GM13977 (cell line): ENCODE results near the gene PPP1R14B.

Source experiments
- DNase-seq: peaks from one replicate; pipeline ENCODE4 v3.0.0; 2012; ENCODE audit warnings: low spot score
- in situ Hi-C: fragments of 300-500 bp; cut with MboI; formaldehyde crosslinking; loops from one replicate; pipeline ENCODE4 v1.12.0; 2022; ENCODE audit warnings: low sequenced_read_pairs, low pct_unique_long_range_greater_than_20kb, mixed read lengths, inconsistent platforms; ENCODE audit not compliant: unreplicated experiment
- TF ChIP-seq, protein P1 (sequence below): IDR thresholded peaks from 2 replicates; pipeline ENCODE4 v1.5.1; 2012; ENCODE audit warnings: mild to moderate bottlenecking, control low read depth; ENCODE audit not compliant: insufficient read depth; ENCODE audit errors: extremely low read depth, missing control alignments

Gene PPP1R14B

DNA sequence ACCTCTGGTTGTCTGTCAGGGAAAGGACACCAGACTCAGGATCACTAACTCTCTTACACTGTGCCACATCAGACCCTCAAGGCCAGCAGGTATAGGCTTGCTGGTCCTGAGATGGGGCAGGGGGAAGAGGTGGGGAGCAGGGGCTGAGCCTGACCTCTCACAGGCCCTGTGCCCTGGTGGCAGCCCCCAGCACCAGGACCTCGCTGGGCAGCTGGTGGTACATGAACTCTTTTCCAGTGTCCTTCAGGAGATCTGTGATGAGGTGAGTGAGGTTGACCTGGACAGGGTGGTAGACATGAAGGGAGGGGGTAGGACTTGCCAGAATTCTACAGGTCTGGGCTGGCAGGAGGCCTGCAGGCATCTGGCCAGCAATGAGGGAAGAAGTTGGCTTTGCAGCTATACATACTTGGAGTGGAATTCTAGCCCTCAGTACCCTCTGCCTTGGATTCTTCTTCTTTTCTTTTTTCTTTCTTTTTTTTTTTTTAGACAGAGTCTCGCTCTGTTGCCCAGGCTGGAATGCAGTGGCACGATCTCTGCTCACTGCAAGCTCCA lies 19.3 kb downstream of the PPP1R14B start:
- TF ChIP-seq, protein P1, sequence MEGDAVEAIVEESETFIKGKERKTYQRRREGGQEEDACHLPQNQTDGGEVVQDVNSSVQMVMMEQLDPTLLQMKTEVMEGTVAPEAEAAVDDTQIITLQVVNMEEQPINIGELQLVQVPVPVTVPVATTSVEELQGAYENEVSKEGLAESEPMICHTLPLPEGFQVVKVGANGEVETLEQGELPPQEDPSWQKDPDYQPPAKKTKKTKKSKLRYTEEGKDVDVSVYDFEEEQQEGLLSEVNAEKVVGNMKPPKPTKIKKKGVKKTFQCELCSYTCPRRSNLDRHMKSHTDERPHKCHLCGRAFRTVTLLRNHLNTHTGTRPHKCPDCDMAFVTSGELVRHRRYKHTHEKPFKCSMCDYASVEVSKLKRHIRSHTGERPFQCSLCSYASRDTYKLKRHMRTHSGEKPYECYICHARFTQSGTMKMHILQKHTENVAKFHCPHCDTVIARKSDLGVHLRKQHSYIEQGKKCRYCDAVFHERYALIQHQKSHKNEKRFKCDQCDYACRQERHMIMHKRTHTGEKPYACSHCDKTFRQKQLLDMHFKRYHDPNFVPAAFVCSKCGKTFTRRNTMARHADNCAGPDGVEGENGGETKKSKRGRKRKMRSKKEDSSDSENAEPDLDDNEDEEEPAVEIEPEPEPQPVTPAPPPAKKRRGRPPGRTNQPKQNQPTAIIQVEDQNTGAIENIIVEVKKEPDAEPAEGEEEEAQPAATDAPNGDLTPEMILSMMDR = no peak
- no peak for DNase-seq
- in situ Hi-C loops = no loop called here

DNA sequence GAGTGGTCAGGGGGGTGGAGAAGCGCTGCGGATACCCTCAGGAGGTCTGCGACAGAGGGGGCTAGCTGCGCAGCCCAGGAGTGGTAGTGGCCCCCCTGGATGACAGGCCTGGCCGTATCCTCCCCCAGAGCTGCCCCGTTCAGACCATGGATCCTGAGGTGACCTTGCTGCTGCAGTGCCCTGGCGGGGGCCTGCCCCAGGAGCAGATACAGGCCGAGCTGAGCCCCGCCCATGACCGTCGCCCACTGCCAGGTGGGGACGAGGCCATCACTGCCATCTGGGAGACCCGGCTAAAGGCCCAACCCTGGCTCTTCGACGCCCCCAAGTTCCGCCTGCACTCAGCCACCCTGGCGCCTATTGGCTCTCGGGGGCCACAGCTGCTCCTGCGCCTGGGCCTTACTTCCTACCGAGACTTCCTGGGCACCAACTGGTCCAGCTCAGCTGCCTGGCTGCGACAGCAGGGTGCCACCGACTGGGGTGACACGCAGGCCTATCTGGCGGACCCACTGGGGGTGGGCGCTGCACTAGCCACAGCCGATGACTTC lies 20.2 kb downstream of the PPP1R14B start:
- TF ChIP-seq, protein P1 = peak; percentile 1
- in situ Hi-C loops = no loop called here
- DNase-seq = peak; percentile 85

DNA sequence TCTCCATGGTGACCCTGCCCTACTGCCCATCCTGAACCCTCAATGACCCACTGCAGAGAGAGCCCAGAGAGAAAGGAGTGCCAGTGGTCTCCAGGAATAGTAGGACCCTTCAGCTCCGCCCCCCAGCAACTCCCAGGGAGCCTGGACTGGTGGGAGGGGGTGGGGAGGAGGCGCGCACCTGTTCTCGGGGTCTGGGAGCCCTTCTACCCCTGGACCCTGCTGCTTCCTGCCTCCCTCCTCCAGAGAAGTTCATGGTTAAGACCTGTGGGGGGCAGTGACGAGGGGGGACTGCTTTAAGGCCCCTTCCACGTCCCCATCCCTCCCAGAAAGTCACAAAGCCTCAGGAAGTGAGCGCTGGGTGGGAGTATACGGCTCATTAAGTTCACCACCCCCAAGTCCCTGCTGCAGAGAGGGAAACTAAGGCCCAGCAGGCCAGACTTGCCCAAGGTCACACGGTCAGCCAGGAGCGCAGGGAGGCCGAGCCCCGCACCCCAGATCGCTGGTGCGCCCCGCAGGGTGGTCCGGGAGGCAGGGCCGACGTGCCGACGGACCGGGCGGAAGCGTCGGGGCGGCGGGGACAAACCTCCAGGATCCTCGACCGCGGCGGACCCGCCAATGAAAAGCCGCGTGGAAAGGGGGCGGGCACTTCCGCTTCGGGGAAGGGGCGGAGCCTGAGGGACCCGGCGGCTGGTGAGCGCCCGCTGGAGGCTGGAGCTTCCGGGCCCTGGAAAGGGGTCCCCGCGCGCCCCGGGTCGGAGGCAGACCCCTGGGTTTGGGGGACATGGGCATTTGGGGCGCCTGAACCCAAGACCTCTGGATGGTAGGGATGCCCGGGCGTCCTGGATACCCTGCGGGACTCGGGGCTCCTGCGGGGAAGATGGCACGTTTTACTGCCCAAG lies 20.9 kb downstream of the PPP1R14B start, which contains the start of the genes NUDT22 and TRPT1:
Gene NUDT22 (plus strand): TSS at position 667 of the 899 bp plus-strand sequence. CDS start 379 bp downstream, outside the sequence.
Gene TRPT1 (minus strand): TSS at position 579 of the 899 bp plus-strand sequence. CDS start 326 bp downstream, at position 253.
- DNase-seq = peak; percentile 95
- in situ Hi-C loops = no loop called here
- TF ChIP-seq, protein P1 = peak; percentile 29

DNA sequence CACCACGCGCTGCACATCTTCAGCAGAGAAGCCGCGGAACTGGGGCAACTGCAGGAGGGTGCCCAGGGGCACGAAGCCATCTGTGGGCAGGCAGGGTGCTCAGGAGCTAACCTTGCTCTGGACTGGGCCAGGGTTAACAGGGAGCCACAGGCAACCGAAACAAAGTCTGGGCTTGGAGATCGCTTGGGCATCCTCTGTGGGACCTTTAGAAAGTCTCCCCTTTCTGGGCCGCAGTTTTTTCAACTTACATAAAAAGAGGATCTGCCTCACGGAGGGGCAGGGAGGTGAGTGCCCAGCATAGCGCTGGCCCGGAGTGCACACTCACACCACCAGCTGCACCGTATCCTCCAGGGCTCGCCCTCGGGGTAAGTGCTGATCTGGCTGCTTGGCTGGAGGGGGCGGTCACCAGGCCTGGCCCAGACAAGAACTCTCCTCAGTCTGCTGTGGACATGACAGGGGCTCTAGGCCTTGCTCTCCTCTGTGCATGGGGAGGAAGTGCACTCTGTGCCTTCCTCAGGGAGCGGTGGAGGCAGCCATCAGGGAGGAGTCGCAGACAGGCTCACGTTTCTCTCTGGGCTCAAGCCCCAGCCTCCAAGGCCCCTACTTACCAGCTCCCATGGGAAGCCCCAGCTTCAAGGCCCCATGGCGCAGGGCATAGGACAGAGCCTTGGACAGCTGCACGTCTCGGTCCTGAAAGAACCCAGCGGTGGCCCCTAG lies 21.7 kb downstream of the PPP1R14B start:
- in situ Hi-C loops = no loop called here
- TF ChIP-seq, protein P1 = no peak
- no peak for DNase-seq

DNA sequence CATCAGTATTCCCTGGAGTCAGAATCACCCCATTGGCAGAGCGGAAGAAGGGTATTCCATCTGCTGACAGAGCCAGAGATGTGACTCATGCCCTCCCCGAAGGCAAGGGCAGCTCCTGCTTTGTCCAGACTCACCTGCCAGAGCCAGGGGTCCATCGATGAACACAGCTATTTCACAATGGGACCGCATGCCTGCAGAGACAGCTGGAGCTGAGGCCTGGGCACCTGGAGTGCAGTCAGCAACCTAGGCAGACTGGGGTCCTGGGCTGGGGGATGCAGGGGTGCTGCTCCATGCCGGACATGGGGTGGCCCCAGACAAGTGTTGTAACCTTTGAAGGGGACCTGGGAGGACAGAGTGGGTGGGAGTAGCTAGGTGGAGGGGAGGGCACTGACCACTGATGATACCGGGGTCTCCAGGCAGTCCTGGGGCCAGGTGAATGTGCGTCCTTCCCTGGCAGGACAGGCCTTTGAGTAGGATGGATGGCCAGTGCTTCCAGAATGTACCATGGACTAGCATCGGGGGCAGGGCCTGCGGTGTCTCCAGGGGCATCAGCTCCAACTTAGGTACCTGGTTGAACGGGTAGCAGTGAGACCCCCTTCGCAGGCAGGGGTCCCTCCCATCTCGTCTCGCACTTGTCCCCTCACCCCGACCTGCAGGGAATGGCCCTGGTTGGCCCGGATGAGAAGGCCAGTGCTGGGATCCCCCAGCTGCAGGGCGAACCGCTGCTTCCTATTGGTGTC lies 22.4 kb downstream of the PPP1R14B start:
- TF ChIP-seq, protein P1 = no peak
- in situ Hi-C loops = no loop called here
- DNase-seq = no peak
